Ectodermal cell (in vitro differentiated cells): Measurements from ENCODE around the gene ACTRT2.

ENCODE experiments used
- H3K27ac ChIP-seq: 2 replicates; pipeline ENCODE4 v1.7.0; 2013; ENCODE audit warnings: mild to moderate bottlenecking, low read depth, low read length; ENCODE audit not compliant: insufficient read depth, poor library complexity, severe bottlenecking
- H3K27me3 ChIP-seq: 2 replicates; pipeline ENCODE4 v1.7.0; 2013; ENCODE audit warnings: mild to moderate bottlenecking, low read length; ENCODE audit not compliant: insufficient read depth, control insufficient read depth, poor library complexity, severe bottlenecking
- H3K36me3 ChIP-seq: one replicate; pipeline ENCODE4 v1.7.0; 2013; ENCODE audit warnings: low read length; ENCODE audit not compliant: control insufficient read depth, insufficient read depth
- H3K4me1 ChIP-seq: one replicate; pipeline ENCODE4 v1.7.0; 2013; ENCODE audit warnings: low read length; ENCODE audit not compliant: control insufficient read depth, insufficient read depth
- H3K4me3 ChIP-seq: 2 replicates; pipeline ENCODE4 v1.7.0; 2013; ENCODE audit warnings: low read depth, low read length, control low read depth; ENCODE audit not compliant: insufficient read depth
- H3K9me3 ChIP-seq: 2 replicates; pipeline ENCODE4 v1.7.0; 2013; ENCODE audit warnings: mild to moderate bottlenecking, low read length, moderate library complexity; ENCODE audit not compliant: control insufficient read depth
- WGBS, 2 experiments: methylation state at CpG; one replicate each; pipeline ENCODE4 v1.1.7; 2013; ENCODE audit warnings: missing lambda C conversion rate in 2 of 2; 5-methylcytosine and 5-hydroxymethylcytosine counted together

The ACTRT2 gene

GRCh38 chr1:2990376-2991115 is 30.7 kb upstream of the ACTRT2 start:
- Histone ChIP-seq H3K4me3 (no peak overlapping the region), H3K9me3 (peaks cover 4% of the 10 kb centered on the region), H3K27me3 (no peaks in the 10 kb centered on the region), H3K4me1 (no peaks in the 10 kb centered on the region), H3K36me3 (no peaks in the 10 kb centered on the region), H3K27ac (no peak overlapping the region)
- 86 to 87% methylated on average over 20 of the region's 20 CpGs for WGBS, 2 experiments

- H3K4me1 ChIP-seq, result no peaks in the 10 kb centered on the region
- H3K4me3 ChIP-seq, result no peak overlapping the region
- no peaks in the 10 kb centered on the region for H3K36me3 ChIP-seq
- no peaks in the 10 kb centered on the region for H3K27me3 ChIP-seq
- peaks cover 4% of the 10 kb centered on the region for H3K9me3 ChIP-seq
- H3K27ac ChIP-seq, result no peak overlapping the region
- 82 to 84% methylated on average over 18 of the region's 18 CpGs for WGBS, 2 experiments
Observed at GRCh38 chr1:2991753-2992495, 29.3 kb upstream of the ACTRT2 start.

GRCh38 chr1:2998503-2999100 is 22.7 kb upstream of the ACTRT2 start:
- WGBS, 2 experiments, result 76% methylated on average over 9 of the region's 9 CpGs
- no peaks in the 10 kb centered on the region for H3K4me1 ChIP-seq

GRCh38 chr1:2999138-2999537 is 22.1 kb upstream of the ACTRT2 start:
- WGBS, 2 experiments, result 88 to 89% methylated on average over 2 of the region's 2 CpGs
- no peak overlapping the region for H3K4me3 ChIP-seq
- H3K36me3 ChIP-seq, result no peaks in the 10 kb centered on the region
- H3K4me1 ChIP-seq, result no peaks in the 10 kb centered on the region
- peaks cover 6% of the 10 kb centered on the region for H3K9me3 ChIP-seq
- H3K27ac ChIP-seq, result no peak overlapping the region
- H3K27me3 ChIP-seq, result no peaks in the 10 kb centered on the region

More at GRCh38 chr1:2998503-2999100, 22.7 kb upstream of the ACTRT2 start:
- no peaks in the 10 kb centered on the region for H3K27me3 ChIP-seq
- H3K4me3 ChIP-seq, result no peak overlapping the region
- no peaks in the 10 kb centered on the region for H3K36me3 ChIP-seq
- peaks cover 7% of the 10 kb centered on the region for H3K9me3 ChIP-seq
- no peak overlapping the region for H3K27ac ChIP-seq

- Histone ChIP-seq H3K27me3 (no peaks in the 10 kb centered on the region), H3K4me1 (no peaks in the 10 kb centered on the region), H3K36me3 (no peaks in the 10 kb centered on the region), H3K27ac (no peak overlapping the region), H3K4me3 (no peak overlapping the region), H3K9me3 (peaks cover 6% of the 10 kb centered on the region)
- 79 to 84% methylated on average over 6 of the region's 6 CpGs for WGBS, 2 experiments
Observed at GRCh38 chr1:2999571-2999970, 21.7 kb upstream of the ACTRT2 start.

GRCh38 chr1:3000214-3000613 is 21.1 kb upstream of the ACTRT2 start:
- Histone ChIP-seq H3K36me3 (no peaks in the 10 kb centered on the region), H3K27me3 (no peaks in the 10 kb centered on the region), H3K9me3 (peaks cover 6% of the 10 kb centered on the region), H3K4me1 (no peaks in the 10 kb centered on the region), H3K27ac (no peak overlapping the region), H3K4me3 (no peak overlapping the region)
- 89 to 90% methylated on average over 15 of the region's 15 CpGs for WGBS, 2 experiments

- Histone ChIP-seq H3K4me3 (no peak overlapping the region), H3K36me3 (no peaks in the 10 kb centered on the region), H3K27me3 (no peaks in the 10 kb centered on the region), H3K27ac (no peak overlapping the region), H3K9me3 (peaks cover 6% of the 10 kb centered on the region), H3K4me1 (no peaks in the 10 kb centered on the region)
- WGBS, 2 experiments, result 80 to 83% methylated on average over 20 of the region's 20 CpGs
Observed at GRCh38 chr1:3000671-3001470, 20.4 kb upstream of the ACTRT2 start.

GRCh38 chr1:3001471-3002348 is 19.6 kb upstream of the ACTRT2 start:
- WGBS, 2 experiments, result 91 to 92% methylated on average over 47 of the region's 47 CpGs
- Histone ChIP-seq H3K9me3 (peaks cover 6% of the 10 kb centered on the region), H3K36me3 (no peaks in the 10 kb centered on the region), H3K27ac (no peak overlapping the region), H3K4me3 (no peak overlapping the region), H3K27me3 (no peaks in the 10 kb centered on the region), H3K4me1 (no peaks in the 10 kb centered on the region)

- Histone ChIP-seq H3K27me3 (no peaks in the 10 kb centered on the region), H3K36me3 (no peaks in the 10 kb centered on the region), H3K4me3 (no peak overlapping the region), H3K27ac (no peak overlapping the region), H3K9me3 (peaks cover 6% of the 10 kb centered on the region), H3K4me1 (no peaks in the 10 kb centered on the region)
- WGBS, 2 experiments, result 90 to 91% methylated on average over 23 of the region's 23 CpGs
Observed at GRCh38 chr1:3002349-3003038, 18.8 kb upstream of the ACTRT2 start.
